ENCODE measurements around the gene HEATR5A.
"Not testable (repeated sequence)": the region's sequence is repeated elsewhere in the genome, so short reads cannot be mapped to it uniquely, and the experiment has no call there.

Gene HEATR5A

GRCh38 chr14:31420319-31421111 is at the start of gene HEATR5A:
HEATR5A (minus strand) TSS chr14:31420550; CDS start chr14:31402975, 17,575 bp downstream.
- peak; percentile 96 for DNase-seq (ENCODE audit: low spot score)

DNA sequence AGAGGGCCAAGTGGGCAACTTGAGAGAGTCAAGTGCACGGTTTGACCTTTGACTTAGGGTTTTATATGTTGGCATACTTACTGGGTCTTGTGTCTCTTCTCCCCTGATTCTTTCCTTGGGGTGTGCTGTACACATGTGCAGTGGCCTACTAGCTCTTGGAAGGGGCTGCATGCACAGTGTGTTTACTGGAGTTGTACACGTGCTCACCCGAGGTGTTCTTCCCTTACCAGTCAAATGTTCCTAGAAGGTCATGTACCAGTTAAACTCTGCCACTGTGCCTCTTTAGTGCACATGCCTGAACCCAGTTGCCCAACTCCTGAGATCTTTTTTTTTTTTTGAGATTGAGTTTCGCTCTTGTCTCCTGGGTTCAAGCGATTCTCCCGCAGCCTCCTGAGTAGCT is 46.2 kb upstream of the HEATR5A start:
- no peak for DNase-seq (ENCODE audit: low spot score)

GRCh38 chr14:31465111-31465510 is 44.8 kb upstream of the HEATR5A start:
- DNase-seq (ENCODE audit: low spot score) = peak; percentile 9

GRCh38 chr14:31462450-31462849 is 42.1 kb upstream of the HEATR5A start:
- not testable (repeated sequence) for DNase-seq (ENCODE audit: low spot score)

- DNase-seq (ENCODE audit: low spot score) = no peak
Observed at GRCh38 chr14:31461545-31461944, 41.2 kb upstream of the HEATR5A start.

DNA sequence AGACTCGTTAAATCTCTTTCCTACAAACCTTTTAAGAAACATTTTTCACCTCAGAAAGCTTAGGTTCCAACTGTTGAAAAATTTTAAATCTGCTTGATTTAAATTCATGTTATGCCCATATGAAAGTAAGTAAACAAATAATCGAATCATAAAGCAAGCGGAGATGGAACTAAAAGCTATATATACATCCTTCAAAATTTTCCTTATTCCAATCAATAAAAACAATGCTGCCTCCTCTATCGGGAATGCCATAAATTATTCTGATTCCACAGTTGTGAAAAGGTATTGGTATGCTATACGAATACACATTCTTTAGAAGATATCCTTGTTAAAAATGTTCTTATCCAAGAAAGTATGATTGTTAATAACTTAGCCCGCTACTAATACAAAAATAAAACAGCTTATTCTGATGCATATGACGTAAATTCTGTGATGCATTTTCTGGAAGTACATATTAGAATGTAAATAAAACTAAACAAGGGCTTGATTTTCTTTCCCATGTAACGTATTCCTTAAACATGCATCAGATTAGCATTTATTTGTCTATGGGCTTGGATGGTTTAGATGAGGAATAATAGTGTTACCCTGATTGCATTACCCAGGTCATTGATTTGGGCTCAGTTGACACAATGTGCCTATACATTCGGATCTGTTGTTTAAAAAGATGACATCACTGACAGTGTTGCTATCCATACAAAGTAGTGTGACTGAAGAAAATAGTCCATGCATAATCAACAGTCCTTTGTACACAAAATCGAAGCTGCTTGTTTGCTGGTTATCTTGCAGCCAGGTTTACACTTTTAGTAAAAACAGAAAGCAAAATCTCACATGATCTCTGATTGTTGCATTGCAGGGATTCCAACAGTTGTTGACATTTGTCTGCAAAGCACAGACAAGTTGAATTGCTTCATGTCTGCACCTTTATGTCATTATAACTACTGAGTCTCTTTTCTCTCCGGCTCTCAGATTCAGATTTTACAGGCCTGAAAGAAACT is 37.6 kb upstream of the HEATR5A start:
- DNase-seq (ENCODE audit: low spot score) = no peak

DNA sequence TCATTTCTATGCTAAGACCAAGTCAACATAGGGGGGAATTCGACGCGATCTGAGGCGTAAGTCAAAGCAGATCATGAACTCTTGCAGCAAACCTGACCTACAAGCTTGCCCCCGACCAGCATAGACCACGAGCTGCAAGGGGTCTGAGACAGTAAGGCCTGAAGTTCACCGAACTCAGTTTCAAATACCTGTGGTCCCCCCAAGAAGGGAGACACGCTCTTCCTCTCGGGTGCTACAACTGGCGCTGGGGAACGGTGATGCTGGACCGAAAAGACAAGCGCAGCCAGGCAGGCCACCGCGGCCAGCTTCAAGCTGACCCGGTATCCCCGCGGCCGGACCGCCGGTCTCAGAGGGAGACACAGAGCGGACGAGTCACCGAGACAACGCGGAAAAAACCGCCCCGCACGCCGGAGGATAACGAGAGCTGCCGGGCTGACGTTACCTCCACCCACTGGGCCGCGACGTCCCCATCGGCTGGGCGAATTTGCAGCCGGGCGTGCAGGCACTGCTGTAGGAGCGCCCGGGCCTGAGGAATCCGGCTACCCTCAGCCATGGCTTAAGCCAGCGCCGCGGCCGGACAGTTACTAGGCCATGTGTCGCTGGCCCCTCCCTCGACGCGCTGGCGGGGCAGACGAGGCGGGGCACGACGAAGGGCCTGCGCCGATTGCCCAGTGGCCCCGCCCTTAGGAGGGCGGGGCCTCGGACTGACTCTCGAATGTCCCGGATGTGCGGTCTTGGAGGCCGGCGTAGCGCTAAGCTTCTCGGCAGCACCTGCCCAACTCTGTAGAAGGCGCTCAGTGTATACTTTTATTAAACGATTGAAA is 36.7 kb upstream of the HEATR5A start, which contains the start of gene DTD2:
TSS of gene DTD2 (minus strand) at position 666 of the 824 bp plus-strand sequence. CDS start at position 553, 113 bp downstream.
- peak; percentile 97 for DNase-seq (ENCODE audit: low spot score)

- peak; percentile 53 for DNase-seq (ENCODE audit: low spot score)
Observed at GRCh38 chr14:31449971-31450610, 29.7 kb upstream of the HEATR5A start.

- DNase-seq (ENCODE audit: low spot score) = no peak
Observed at GRCh38 chr14:31449136-31449535, 28.8 kb upstream of the HEATR5A start.

GRCh38 chr14:31445703-31446102 is 25.4 kb upstream of the HEATR5A start:
- DNase-seq (ENCODE audit: low spot score) = no peak

DNA sequence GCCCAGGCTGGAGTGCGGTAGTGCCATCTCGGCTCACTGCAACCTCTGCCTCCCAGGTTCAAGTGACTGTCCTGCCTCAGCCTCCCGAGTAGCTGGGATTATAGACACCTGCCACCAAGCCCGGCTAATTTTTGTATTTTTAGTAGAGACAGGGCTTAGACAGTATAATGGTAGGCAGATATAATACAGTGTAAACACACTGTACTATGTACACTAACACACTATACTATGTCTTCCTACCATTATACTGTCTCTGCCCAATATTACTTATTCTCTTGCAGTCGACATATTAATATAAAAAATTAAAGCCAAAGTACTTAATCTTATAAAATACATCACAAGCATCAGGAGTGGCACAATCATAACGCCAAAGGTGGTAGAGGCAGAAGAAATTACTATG is 21.9 kb upstream of the HEATR5A start:
- no peak for DNase-seq (ENCODE audit: low spot score)

DNA sequence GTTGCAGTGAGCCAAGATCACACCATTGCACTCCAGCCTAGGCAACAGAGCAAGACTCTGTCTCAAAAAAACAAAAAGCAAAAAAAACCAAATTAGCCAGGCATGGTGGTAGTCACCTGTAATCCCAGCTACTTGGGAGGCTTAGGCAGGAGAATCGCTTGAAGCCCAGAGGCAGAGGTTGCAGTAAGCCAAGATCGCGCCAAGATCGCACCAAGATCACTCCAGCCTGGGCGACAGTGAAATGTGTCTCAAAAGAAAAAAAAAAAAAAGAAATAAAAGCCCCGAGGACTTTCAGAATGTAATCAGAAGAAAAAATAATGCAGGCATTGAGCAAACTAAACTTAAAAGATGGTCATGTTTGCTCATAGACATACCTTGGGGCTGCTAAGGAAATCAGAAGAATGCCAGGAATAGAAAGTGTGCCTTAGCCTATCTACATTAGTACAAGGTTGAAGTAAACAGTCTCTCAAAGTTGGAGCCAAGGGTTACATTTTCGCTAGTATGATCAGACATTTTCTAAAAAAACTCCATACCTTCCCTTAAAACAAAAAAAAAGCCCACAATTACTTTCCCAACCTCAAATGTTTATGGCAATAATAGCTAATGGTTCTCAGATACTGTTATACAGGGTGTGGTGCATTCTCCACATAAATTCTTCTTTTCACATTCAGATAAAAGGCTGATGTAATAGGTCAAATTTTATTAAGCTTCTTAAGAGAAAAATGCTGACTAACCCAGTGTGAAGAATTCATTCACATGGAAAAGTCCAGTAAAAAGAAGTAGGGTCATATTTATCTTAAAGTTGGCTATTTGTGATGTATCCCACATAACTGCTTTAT is 21.1 kb upstream of the HEATR5A start:
- DNase-seq (ENCODE audit: low spot score) = peak; percentile 35

DNA sequence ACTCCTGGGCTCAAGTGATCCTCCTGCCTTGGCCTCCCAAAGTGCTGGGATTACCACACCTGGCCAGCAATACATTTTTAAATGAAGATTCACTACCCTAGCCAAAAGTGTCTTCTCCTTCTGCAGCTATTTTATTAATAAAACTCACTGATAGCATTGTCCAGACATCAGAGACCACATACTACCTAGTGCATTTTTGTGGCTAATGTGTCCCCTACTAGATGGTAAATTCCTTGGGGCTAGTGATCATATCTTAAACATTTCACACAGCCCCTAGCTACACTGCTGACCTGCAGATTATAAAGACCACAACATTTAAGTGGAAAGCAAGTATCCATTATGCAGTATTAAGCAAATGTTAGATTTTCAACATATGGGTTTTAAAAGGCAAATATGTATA is 19.9 kb upstream of the HEATR5A start:
- no peak for DNase-seq (ENCODE audit: low spot score)

DNA sequence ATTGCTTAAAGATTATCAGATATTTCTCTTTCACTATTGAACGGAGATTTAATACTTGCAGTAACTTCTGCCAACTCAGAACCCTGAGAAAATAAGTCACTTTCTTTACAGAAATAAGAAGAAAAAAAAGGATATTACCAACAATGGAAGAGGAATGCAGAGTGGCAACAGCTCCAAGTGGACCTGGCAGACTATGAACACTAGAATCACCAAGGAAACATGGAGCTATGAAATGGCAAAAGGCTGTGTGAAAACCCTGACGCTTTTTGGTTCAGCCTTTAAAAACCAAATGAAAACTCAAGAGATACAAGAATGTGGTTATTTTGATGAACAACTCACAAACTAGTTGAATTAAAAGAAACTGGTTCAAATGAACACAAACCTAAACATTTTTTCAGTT is 19.2 kb upstream of the HEATR5A start:
- no peak for DNase-seq (ENCODE audit: low spot score)

GRCh38 chr14:31437045-31437691 is 16.8 kb upstream of the HEATR5A start:
- DNase-seq (ENCODE audit: low spot score) = not testable (repeated sequence)

DNA sequence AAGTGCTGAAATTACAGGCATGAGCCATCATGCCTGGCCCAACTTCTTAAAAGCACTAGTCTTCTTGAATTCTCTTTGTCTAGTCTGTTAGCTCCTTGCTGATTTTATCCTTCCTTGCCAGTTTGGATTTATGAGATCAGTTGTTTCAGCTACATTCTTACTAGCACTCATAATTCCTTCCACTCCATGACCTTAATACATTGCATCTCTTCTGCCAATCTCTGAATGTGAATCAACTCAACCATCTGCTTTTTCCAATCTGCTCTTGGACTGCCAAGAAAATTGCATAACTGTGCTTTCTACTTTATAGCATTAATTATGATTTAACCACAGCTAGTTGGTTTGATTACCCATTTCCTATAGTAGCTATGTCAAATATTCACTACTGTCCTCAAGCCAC is 14.9 kb upstream of the HEATR5A start:
- peak; percentile 58 for DNase-seq (ENCODE audit: low spot score)

- DNase-seq (ENCODE audit: low spot score) = no peak
Observed at GRCh38 chr14:31430634-31431264, 10.4 kb upstream of the HEATR5A start.

DNA sequence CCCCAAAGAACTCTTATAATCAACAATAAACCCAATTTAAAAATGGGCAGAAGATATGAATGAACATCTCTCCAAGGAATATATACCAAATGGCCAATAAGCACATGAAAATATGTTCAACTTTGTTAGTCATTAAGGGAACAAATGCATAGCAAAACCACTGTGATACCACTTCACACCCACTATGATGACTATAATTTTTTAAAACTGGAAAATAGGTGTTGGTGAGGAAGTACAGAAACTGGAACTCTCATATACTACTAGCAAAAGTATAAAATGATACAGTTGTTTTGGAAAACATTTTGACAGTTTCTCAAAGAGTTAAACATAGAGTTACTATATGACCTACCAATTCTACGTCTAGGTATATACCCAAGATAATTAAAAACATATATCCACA is 9.4 kb upstream of the HEATR5A start:
- DNase-seq (ENCODE audit: low spot score) = no peak

DNA sequence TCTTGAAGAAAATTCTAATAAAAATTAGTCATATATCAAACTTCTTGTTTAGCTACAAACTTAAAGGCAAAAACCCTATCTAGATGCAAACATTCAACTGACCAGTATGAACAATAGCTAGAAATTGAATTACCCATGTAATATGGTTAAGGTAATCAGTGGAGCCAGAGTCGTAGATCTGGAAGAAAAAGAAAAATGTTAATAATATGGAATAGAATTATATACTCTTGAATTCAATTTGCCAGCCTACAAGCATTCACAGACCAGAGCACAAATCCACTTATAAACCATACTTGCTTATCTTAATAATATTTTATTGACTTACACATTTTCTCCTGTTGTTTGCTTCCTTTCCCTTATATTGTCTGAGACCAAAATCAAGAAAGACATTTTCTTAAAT is 7.7 kb upstream of the HEATR5A start:
- DNase-seq (ENCODE audit: low spot score) = no peak

Measured in AG08395 (cell line).